ENCODE results near the gene SNED1.

SNED1 gene

GRCh38 chr2:241043581-241043980 is 45.2 kb downstream of the SNED1 start:
- no peak for DNase-seq (ENCODE audit: low read depth)
- no peak overlapping the region for H3K4me3 ChIP-seq (ENCODE audit: control insufficient read depth, low read depth, low read length)
- TF ChIP-seq, protein P1, sequence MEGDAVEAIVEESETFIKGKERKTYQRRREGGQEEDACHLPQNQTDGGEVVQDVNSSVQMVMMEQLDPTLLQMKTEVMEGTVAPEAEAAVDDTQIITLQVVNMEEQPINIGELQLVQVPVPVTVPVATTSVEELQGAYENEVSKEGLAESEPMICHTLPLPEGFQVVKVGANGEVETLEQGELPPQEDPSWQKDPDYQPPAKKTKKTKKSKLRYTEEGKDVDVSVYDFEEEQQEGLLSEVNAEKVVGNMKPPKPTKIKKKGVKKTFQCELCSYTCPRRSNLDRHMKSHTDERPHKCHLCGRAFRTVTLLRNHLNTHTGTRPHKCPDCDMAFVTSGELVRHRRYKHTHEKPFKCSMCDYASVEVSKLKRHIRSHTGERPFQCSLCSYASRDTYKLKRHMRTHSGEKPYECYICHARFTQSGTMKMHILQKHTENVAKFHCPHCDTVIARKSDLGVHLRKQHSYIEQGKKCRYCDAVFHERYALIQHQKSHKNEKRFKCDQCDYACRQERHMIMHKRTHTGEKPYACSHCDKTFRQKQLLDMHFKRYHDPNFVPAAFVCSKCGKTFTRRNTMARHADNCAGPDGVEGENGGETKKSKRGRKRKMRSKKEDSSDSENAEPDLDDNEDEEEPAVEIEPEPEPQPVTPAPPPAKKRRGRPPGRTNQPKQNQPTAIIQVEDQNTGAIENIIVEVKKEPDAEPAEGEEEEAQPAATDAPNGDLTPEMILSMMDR (IDR thresholded peaks at IDR 0.05; ENCODE audit: control insufficient read depth, insufficient read depth, low read depth, low read length, missing control alignments), result no peak

GRCh38 chr2:241047253-241048010 is 49.0 kb downstream of the SNED1 start:
- DNase-seq (ENCODE audit: low read depth), result no peak
- H3K4me3 ChIP-seq (ENCODE audit: control insufficient read depth, low read depth, low read length), result no peak overlapping the region
- TF ChIP-seq, protein P1 (IDR thresholded peaks at IDR 0.05; ENCODE audit: control insufficient read depth, insufficient read depth, low read depth, low read length, missing control alignments), result no peak

GRCh38 chr2:241048149-241048948 is 49.9 kb downstream of the SNED1 start:
- no peak for DNase-seq (ENCODE audit: low read depth)
- TF ChIP-seq, protein P1 (IDR thresholded peaks at IDR 0.05; ENCODE audit: control insufficient read depth, insufficient read depth, low read depth, low read length, missing control alignments), result no peak
- no peak overlapping the region for H3K4me3 ChIP-seq (ENCODE audit: control insufficient read depth, low read depth, low read length)

GRCh38 chr2:241048949-241049343 is 50.5 kb downstream of the SNED1 start:
- H3K4me3 ChIP-seq (ENCODE audit: control insufficient read depth, low read depth, low read length), result no peak overlapping the region
- DNase-seq (ENCODE audit: low read depth), result no peak
- TF ChIP-seq, protein P1 (IDR thresholded peaks at IDR 0.05; ENCODE audit: control insufficient read depth, insufficient read depth, low read depth, low read length, missing control alignments), result no peak

- TF ChIP-seq, protein P1 (IDR thresholded peaks at IDR 0.05; ENCODE audit: control insufficient read depth, insufficient read depth, low read depth, low read length, missing control alignments), result no peak
- H3K4me3 ChIP-seq (ENCODE audit: control insufficient read depth, low read depth, low read length), result no peak overlapping the region
- DNase-seq (ENCODE audit: low read depth), result no peak
Observed at GRCh38 chr2:241049739-241050623, 51.6 kb downstream of the SNED1 start.

Data from AG09309 (cell line).